Measurements from ENCODE around the gene RIOK1.

The RIOK1 gene

DNA sequence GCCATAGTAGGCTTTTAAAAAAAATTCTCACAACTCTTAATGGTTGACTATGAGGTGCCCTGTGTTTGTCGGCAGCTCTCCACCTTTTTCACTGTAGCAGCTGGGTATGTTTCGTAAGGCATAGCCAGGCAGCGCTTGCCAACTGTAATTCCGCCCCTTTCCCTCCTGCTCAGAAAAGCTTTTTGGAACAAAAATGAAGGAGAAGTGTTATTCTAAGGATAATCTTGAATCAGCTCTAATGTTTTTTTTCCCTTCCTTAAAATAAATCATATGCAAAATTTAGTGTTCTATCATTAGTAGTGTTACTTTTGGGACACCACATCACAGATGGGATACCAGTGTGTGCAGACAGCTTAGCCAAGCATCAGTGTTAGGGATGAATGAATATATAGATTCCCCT is 21.2 kb downstream of the RIOK1 start:
- DNase-seq, result no peak

DNA sequence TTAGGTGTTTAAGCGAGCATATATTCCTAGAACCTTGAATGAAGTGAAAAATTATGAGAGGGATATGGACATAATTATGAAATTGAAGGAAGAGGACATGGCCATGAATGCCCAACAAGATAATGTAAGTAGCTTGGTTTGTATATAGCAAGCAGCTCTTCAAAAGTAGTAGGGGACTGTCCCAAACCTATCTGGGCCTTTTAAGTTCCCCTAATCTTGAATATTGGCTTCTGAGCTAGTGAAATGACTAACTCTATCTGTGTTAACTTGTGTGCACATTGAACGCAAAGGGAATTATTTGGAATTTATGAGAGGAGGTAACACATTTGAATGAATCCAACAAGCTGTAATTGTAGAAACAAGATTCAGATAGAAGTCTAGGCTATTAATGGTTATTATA is 21.7 kb downstream of the RIOK1 start:
- no peak for DNase-seq

DNA sequence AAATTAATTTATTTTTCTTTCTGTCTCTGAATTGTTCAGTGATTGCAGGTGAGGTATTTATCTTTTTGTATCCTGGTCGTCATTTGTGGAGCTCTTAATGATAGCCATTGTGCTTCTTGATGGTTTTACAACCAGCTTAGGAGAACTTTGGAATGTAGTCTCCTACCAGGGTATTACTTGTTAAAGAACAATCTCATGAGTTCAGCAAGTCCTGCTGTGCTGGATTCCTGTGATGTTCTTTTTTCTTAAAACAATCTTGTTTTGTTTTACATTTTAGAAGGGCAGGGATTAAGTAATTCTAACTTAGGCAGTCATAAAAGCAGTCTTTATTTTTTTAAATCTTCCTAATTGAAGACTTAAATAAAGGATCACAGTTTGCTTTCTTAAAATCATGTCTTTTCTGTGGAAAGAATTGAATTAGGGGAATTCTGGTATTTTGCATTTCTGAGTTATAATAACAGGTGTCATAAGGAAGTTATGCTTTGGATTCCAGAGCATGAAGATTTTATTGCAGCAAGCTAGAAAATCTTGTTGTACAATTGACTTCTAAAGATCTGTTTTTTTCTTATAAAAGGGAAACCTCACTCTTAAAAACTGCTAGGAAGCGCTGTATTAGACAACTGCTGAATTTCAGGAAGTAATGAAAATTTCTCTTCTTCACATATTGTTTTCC is 23.7 kb downstream of the RIOK1 start:
- no peak for DNase-seq

GRCh38 chr6:7414811-7415210 is 25.2 kb downstream of the RIOK1 start:
- DNase-seq, result no peak

DNA sequence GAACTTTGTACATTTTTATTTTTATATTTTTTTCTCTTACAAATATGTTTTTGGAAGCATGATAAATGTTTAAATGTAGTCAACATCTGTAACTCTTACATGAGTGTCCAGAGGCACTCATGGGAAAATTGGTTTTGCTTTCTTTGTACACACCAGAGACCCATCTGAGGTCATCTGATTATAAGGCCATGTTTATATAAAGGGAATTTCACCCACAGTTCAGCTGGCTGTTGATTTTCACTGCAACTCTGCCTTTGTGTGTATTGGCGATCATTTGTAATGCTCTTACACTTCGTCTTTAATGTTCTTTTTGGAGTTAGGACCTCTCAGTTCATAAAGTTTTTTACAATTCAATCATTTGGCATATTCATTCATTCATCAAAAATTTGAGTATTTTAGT is 28.1 kb downstream of the RIOK1 start:
- no peak for DNase-seq

DNA sequence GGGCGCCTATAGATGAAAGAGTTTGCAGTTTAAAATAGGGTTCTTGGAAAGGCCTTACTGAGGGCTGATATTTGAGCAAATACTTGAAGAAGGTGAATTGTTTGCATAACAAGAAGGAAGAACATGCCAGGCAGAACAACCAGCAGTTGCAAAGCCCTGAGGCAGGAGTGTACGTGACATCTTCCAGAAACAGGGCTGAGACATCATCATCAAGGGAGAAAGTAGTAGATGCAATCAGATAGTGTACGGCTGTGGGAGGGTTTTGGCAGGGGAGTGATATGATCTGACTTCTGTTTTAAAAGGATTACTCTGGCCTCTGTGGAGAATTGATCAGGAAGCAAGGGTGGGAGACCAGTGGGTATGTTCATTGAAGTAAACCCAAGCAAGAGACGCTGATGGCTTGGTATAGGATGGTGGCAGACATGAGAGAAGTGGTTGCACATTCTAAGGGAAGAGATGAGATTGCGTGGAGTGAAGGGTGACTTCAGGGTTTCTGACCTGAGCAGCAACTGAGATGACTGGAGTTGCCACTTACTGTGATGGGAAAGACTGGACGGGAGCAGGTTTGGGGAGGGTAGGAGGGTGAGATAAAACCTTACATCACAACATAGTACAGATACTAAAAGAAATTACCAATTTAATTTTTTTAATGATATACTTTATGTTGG is 28.8 kb downstream of the RIOK1 start:
- DNase-seq, result no peak

DNA sequence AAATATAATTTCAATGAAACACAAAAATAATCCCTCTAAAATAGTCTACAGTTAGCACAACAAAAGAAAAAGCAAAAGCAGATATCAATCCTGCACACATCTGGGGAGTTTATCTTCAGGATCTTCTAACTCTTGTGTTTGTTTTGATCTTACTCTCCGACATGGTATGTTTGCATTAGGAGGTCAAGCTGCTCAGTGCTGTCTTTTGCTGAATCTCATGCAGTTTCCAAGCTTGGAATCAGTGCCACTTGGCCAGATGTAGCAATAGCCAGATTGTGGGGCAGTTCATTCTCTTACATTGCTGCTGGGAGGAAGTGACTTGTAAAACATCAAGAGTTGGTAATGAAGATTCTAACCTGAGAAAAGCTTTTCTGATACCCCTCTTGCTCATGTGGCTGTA is 29.5 kb downstream of the RIOK1 start:
- DNase-seq, result no peak

GRCh38 chr6:7421066-7421465 is 31.5 kb downstream of the RIOK1 start:
- DNase-seq, result no peak

DNA sequence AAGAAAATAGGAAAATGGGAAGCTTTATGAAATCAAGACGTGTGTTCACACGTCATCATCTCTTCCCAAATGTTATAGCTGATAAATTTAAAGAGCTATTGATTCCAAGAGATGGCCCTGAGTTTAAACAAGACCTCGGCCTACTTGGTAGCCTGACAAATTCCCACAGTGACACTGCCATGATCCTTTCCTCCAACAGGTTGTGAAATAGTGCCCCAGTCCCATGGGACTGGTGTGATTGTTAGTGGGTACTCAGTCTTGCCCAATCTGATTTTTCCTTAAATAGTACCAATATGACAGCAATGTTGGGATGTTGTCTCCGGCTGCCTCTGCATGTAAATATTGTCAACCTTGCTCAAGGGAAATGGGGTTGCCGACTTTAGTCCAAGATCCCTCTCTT is 34.5 kb downstream of the RIOK1 start:
- no peak for DNase-seq

DNA sequence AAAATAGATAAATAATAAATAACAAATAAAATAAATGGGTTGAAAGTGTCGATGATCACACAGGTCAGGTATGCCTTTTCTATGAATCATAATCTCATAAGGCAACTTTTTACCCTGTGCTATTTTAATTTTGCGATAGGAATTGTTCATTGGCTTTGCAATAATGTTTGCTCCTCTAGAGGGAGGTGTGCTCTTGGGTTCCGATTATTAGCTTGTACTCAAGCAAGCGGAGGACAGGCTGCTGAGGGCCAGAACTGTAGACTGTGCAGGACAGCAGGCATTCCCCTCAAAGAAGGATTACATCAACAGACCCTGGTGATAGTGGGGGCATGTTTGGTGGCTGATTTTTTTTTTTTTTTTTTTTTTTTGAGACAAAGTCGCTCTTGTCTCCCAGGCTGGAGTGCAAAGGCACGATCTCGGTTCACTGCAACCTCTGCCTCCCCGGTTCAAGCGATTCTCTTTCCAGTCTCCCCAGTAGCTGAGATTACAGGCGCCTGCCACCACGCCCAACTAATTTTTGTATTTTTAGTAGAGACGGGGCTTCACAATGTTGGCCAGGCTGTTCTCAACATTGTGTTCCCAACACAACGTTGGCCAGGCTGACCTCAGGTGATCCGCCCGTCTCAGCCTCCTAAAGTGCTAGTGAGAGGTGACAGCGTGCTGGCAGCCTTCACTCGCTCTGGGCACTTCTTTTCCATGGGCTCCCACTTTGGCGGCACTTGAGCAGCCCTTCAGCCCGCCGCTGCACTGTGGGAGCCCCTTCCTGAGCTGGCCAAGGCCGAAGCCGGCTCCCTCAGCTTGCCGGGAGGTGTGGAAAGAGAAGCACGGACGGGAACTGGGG is 35.6 kb downstream of the RIOK1 start:
- DNase-seq, result no peak

DNA sequence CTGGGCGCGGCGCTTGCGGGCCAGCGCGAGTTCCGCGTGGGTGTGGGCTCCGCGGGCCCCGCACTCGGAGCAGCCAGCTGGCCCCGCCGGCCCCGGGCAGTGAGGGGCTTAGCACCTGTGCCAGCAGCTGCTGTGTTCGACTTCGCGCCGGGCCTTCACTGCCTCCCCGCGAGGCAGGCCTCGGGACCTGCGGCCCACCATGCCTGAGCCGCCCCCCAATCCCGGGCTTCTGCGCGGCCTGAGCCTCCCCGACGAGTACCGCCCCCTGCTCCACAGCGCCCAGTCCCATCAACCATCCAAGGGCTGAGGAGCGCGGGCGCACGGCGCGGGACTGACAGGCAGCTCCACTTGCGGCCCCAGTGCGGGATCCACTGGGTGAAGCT is 36.2 kb downstream of the RIOK1 start:
- DNase-seq, result no peak

DNA sequence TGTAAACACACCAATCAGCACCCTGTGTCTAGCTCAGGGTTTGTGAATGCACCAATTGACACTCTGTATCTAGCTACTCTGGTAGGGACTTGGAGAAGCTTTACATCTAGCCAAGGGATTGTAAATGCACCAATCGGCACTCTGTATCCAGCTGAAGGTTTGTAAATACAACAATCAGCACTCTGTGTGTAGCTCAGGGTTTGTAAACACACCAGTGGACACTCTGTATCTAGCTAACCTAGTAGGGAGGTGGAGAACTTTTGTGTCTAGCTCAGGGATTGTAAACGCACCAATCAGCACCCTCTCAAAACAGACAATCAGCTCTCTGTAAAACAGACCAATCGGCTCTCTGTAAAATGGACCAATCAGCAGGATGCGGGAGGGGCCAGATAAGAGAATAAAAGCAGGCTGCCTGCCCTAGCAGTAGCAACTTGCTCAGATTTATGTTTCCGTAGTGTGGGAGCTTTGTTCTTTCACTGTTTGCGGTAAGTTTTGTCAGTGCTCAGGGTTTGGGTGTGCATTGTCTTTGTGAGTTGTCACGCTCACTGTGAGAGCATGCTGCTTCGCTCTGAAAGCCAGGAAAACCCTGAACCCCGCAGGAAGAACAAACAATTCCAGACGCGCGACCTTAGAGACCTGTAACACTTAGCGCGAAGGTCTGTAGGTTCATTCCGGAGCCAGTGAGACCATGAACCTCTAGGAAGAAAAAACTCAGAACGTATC is 37.0 kb downstream of the RIOK1 start:
- DNase-seq, result no peak

GRCh38 chr6:7431313-7431673 is 41.7 kb downstream of the RIOK1 start:
- DNase-seq, result no peak

- DNase-seq, result peak; percentile 37
Observed at GRCh38 chr6:7431674-7432390, 42.2 kb downstream of the RIOK1 start.

DNA sequence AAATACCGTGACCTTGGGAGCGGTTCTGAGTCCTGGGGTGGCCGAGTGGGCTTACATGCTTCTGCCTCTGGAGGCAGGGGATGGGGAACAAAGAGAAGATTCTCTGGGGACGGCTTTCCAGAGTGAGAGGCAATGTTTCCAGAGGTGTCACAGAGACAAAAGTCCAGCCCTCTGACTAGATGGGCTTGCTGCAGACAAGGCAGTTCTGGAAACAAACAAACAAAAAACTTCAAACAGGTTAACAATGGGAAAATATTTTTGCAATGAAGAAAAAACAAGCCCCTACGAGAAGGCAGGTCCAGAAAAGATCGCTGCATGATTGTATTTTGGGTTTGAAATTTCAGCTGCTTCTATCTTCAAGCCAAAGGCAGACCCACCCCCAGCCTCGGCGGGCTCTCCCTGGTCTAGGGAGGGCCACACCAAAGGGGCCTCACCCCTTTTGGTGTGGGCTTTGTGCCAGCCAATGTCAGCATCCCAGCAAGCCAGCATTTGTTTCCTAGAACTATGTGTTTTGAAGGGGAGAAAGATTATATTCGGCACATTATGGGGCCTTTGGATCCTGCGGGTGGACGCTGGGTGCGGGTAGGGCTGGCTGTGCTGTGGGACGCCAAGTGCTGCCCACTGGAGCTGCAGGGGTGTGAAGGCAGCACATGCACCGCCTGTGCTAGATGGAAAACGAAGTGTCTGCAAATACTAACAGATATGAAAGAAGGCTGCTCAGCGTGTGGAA is 42.9 kb downstream of the RIOK1 start:
- no peak for DNase-seq

- no peak for DNase-seq
Observed at GRCh38 chr6:7433121-7433617, 43.6 kb downstream of the RIOK1 start.

DNA sequence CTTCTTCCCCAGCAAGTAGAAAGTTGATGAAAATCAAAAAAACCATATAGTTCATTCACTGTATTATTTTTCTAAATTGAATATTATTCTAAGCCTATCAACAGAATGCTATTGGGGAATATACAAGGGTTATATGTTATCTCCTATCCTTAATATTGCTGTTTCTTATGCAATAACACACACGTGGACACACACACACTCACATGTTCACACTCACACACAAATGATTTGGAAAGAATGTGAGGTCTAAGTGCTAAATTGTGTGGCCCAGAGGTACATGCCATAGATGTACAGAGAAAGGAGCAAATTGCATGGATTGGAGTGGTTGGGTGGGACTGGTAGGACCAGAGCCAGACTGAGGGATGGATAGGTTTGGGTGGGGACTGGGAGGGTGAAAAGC is 45.1 kb downstream of the RIOK1 start:
- DNase-seq, result no peak

DNA sequence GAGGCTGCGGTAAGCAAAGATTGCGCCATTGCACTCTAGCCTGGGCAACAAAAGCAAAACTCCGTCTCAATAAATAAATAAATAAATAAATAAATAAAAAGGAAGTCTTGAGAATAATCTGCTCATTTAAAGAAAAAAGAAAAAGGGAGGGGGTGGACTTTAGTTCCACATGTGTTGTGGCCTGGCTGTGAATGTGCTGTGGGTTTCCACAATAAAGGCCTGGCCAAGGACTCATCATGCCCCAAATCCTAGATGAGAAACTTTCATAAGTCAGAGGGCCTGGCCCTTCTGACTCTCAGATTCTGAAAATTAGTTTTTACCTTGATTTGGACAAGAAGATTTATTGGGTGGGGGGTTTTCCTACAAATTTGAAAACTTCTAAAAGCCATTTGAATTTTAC is 48.4 kb downstream of the RIOK1 start:
- DNase-seq, result no peak

DNA sequence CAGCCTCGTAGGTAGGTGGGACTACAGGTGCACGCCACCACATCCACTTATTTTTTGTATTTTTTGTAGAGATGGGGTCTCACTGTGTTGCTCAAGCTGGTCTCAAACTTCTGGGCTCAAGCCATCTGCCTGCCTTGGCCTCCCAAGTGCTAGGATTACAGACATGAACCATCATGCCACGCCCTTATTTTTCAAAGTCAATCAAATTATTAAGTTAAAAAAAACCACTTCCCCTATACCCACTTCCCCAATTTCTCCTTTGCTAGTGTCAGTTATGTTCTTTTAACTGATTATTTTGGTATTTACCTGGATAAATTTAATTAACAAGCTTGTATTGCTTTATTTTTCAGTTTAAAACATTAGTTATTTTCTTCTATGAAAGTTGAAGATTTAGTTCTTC is 49.6 kb downstream of the RIOK1 start:
- DNase-seq, result no peak

DNA sequence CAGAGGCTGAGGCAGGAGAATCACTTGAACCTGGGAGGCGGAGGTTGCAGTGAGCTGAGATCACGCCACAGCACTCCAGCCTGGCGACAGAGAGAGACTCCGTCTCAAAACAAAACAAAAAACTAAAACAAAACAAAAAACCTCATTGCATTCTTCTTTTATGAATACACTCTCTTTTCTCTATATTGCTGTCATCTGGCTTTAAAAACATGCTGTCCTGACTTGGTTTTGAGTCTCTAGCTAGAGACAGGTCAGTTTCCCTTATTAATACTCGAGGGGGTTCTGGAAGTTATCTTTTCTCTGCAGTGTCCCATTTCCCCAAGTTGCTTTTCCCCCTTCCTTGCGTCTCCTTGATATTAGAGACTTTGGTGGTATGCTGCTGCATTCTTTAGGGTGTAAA is 50.9 kb downstream of the RIOK1 start:
- DNase-seq, result no peak

DNA sequence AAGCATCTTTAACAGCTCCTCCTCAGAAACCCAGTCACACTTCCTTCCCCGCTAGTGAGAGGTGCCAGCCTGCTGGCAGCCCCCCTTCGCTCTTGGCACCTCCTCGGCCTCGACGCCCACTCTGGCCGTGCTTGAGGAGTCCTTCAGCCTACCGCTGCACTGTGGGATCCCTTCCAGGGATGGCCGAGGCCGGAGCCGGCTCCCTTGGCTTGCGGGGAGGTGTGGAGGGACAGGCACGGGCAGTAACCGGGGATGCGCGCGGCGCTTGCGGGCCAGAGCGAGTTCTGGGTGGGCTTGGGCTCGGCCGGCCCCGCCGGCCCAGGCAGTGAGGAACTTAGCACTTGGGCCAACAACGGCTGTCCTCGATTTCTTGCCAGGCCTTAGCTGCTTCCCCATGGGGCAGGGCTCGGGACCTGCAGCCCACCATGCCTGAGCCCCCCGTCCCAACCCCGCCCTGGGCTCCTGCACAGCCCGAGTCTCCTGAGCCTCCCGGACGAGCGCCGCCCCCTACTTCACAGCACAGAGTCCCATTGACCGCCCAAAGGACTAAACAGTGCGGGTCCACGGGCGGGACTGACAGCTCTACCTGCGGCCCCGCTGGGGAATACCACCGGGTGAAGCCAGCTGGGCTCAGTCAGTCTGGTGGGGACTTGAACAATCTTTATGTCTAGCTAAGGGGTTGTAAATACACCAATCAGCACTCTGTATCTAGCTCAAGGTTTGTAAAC is 51.6 kb downstream of the RIOK1 start:
- DNase-seq, result no peak

Measured in right hindlimb (tissue), 1 donor.